Stomach (tissue), 4 donors: ENCODE results near the gene FOLR3.

Experiments
- CTCF ChIP-seq, 7 experiments: fragments of 450-650 bp in 4 of 7; fragments of 200-600 bp in 3 of 7; sonication (generic) in 3 of 7; IDR thresholded peaks; one replicate each; pipeline ENCODE4 v1.5.1; 2016 to 2019; ENCODE audit warnings: antibody characterized with exemption in 7 of 7, control low read depth in 2 of 7, mild to moderate bottlenecking in 1 of 7
- EP300 ChIP-seq: sonication (generic); formaldehyde crosslinking; IDR thresholded peaks from one replicate; pipeline ENCODE4 v1.6.1; 2017; ENCODE audit warnings: antibody characterized with exemption
- POLR2A ChIP-seq, 4 donors: fragments of 450-650 bp; IDR thresholded peaks; one replicate each; pipeline ENCODE4 v1.6.1; 2016; ENCODE audit warnings: antibody characterized with exemption in 4 of 4, control low read depth in 2 of 4, mild to moderate bottlenecking in 1 of 4, moderate library complexity in 1 of 4
- POLR2AphosphoS5 ChIP-seq, 3 donors: sonication (generic); formaldehyde crosslinking; IDR thresholded peaks; one replicate each; pipeline ENCODE4 v1.6.1; 2016; ENCODE audit warnings: antibody characterized with exemption in 3 of 3

- TF ChIP-seq CTCF (IDR thresholded peaks at IDR 0.05) (no peak), EP300 (no peak), POLR2A (IDR thresholded peaks at IDR 0.05) (no peak), POLR2AphosphoS5 (IDR thresholded peaks at IDR 0.05) (no peak)
These were observed 9.6 kb upstream of the FOLR3 start for GRCh38 chr11:72125956-72126355.
